T-cell (primary cell): ENCODE results near the gene IQGAP2. TPM values are rescaled to one million over a fixed set of nuclear protein-coding genes. Genes with fewer than 3 reads are reported as not detected.
"Not testable (repeated sequence)": the region's sequence is repeated elsewhere in the genome, so short reads cannot be mapped to it uniquely, and the experiment has no call there.

Experiments used
- ATAC-seq, 4 experiments: fragments of 200-7000 bp in 3 of 4; fragments of 150-1000 bp in 1 of 4; cut with Tn5 transposase; replicated peaks in 1 of 4; 1 replicate in 3 of 4; 2 replicates in 1 of 4; pipeline ENCODE4 v1.10.0; 2021; ENCODE audit warnings: moderate library complexity in 3 of 4, mild to moderate bottlenecking in 2 of 4, moderate number of reproducible peaks in 1 of 4
- CTCF ChIA-PET, 2 donors: fragments of 300-600 bp; sonication (Branson Sonifier 250); formaldehyde crosslinking; loops; one replicate each; lab custom pipeline; 2022; ENCODE audit warnings: antibody characterized with exemption in 2 of 2; lab: Charles Lee
- POLR2A ChIA-PET, 2 donors: fragments of 300-600 bp; sonication (Branson Sonifier 250); formaldehyde crosslinking; loops; one replicate each; lab custom pipeline; 2022; ENCODE audit warnings: antibody characterized with exemption in 2 of 2; lab: Charles Lee
- DNase-seq, 35 experiments: peaks; one replicate each; pipeline versions ENCODE4 v3.0.0 to v3.0.0-alpha.2; 2013 to 2023
- H3K27ac ChIP-seq: one replicate; pipeline ENCODE4 v1.5.1; 2013; ENCODE audit warnings: low read length
- H3K27me3 ChIP-seq, 2 experiments: replicated peaks in 1 of 2; 1 replicate in 1 of 2; 2 replicates in 1 of 2; pipeline versions ENCODE4 v1.6.1 to v1.7.0; 2013; ENCODE audit warnings: low read length in 1 of 2, mixed read lengths in 1 of 2; ENCODE audit not compliant: control insufficient read depth in 2 of 2, insufficient read depth in 2 of 2; ENCODE audit errors: extremely low read depth in 1 of 2
- H3K36me3 ChIP-seq, 2 donors: 1 replicate in 1 of 2; 2 replicates in 1 of 2; pipeline versions ENCODE4 v1.6.1 to v1.7.0; 2013; ENCODE audit warnings: low read length in 1 of 2; ENCODE audit not compliant: control insufficient read depth in 2 of 2, insufficient read depth in 1 of 2; ENCODE audit errors: extremely low read depth in 1 of 2
- H3K4me1 ChIP-seq, 2 experiments: 1 replicate in 1 of 2; 2 replicates in 1 of 2; pipeline versions ENCODE4 v1.6.1 to v1.7.0; 2013; ENCODE audit warnings: low read length in 2 of 2, mixed read lengths in 1 of 2; ENCODE audit not compliant: insufficient read depth in 2 of 2, control insufficient read depth in 1 of 2; ENCODE audit errors: extremely low read depth in 1 of 2
- H3K4me3 ChIP-seq, 2 donors: 1 replicate in 1 of 2; 2 replicates in 1 of 2; pipeline versions ENCODE4 v1.5.1 to v1.7.0; 2013; ENCODE audit warnings: mild to moderate bottlenecking in 2 of 2, low read length in 1 of 2, moderate library complexity in 1 of 2; ENCODE audit not compliant: control insufficient read depth in 1 of 2; ENCODE audit errors: extremely low read depth in 1 of 2
- H3K9me3 ChIP-seq: 2 replicates; pipeline ENCODE4 v1.7.0; 2013
- H3K27ac Mint-ChIP-seq, 2 donors: one replicate each; pipeline ENCODE4 v1.8.0; 2020 to 2021; ENCODE audit warnings: mild to moderate bottlenecking in 2 of 2, mixed read lengths in 2 of 2
- H3K27me3 Mint-ChIP-seq, 2 donors: one replicate each; pipeline ENCODE4 v1.8.0; 2021 to 2022; ENCODE audit warnings: mixed read lengths in 2 of 2
- H3K36me3 Mint-ChIP-seq: one replicate; pipeline ENCODE4 v1.8.0; 2021; ENCODE audit warnings: mixed read lengths
- H3K4me1 Mint-ChIP-seq, 3 donors: one replicate each; pipeline ENCODE4 v1.8.0; 2020 to 2022; ENCODE audit warnings: mixed read lengths in 3 of 3, mild to moderate bottlenecking in 1 of 3
- H3K4me3 Mint-ChIP-seq, 3 donors: one replicate each; pipeline ENCODE4 v1.8.0; 2020 to 2022; ENCODE audit warnings: mild to moderate bottlenecking in 3 of 3, mixed read lengths in 3 of 3, moderate library complexity in 3 of 3
- H3K9me3 Mint-ChIP-seq, 3 donors: one replicate each; pipeline ENCODE4 v1.8.0; 2020 to 2022; ENCODE audit warnings: mixed read lengths in 3 of 3
- WGBS: methylation state at CpG from one replicate; pipeline ENCODE4 v1.1.5; 2013; ENCODE audit warnings: missing lambda C conversion rate; ENCODE audit not compliant: insufficient coverage; 5-methylcytosine and 5-hydroxymethylcytosine counted together
- total RNA-seq, 35 experiments: library from RNA in 6 of 35; stranded (reverse) in 6 of 35; fragments of 120-200 nt in 1 of 35; gene quantifications; one replicate each; pipeline versions ENCODE4 v1.2.1 to v1.2.4 and lab custom pipeline; 2013 to 2026

Gene IQGAP2
- total RNA-seq, 5 donors from 2014 or later (not counting 1 experiment from before 2014, with no cell fraction given) = 66.5 to 121 (median 72.5) TPM

DNA sequence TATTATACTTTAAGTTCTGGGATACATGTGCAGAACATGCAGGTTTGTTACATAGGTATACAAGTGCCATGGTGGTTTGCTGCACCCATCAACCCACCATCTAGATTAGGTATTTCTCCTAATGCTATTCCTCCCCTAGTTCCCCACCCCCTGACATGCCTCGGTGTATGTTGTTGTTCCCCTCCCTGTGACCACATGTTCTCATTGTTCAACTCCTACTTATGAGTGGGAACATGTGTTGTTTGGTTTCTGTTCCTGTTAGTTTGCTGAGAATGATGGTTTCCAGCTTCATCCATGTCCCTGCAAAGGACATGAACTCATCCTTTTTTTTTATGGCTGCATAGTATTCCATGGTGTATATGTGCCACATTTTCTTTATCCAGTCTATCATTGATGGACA, 200.9 kb downstream of the IQGAP2 start:
- peaks cover 6 to 34% (median 19%) of the 10 kb centered on the region in 3 donors for H3K4me1 Mint-ChIP-seq
- H3K9me3 Mint-ChIP-seq, H3K4me3 ChIP-seq, H3K27me3 ChIP-seq, H3K27ac ChIP-seq, DNase-seq, H3K27ac Mint-ChIP-seq, H3K4me1 ChIP-seq, H3K27me3 Mint-ChIP-seq, H3K9me3 ChIP-seq, H3K4me3 Mint-ChIP-seq, ATAC-seq: not testable (repeated sequence)
- CTCF ChIA-PET = interaction anchor here in 1 of 2 donors (0.6 to 1.6 kb wide), 2 partner anchors 19 to 171 kb away, joined by 4 to 5 read pairs; partner anchors contain the start of gene F2RL2
- peaks cover 8 to 68% of the 10 kb centered on the region in 2 donors for H3K36me3 ChIP-seq
- H3K36me3 Mint-ChIP-seq = peaks cover 76% of the 10 kb centered on the region
- WGBS = no CpG with 5 or more reads among the region's 1 CpG
- POLR2A ChIA-PET = interaction anchor here (0.5 to 0.7 kb wide), 3 partner anchors 9 to 203 kb away, joined by 3 to 5 read pairs (median 4); no protein-coding TSS in a partner anchor

DNA sequence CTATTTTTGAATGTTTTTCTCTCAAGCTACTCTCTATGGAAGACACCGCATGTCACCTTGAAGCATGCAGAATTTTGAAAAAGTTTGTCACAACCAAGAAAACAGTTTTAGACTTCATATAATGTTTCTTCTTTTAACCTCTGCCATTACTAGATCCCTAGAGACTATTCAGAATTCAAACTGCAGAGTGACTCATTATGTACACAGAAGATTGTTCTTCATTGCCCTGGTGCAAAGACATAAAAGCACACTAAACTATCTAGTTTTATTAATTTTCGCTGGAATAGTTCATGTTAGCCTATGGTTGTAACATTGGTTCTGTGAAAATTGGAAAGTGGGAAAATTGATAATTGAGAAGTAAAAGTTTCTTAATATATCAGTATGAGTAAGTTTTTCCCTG, 201.8 kb downstream of the IQGAP2 start:
- no CpG with 5 or more reads among the region's 2 CpGs for WGBS
- no peaks in the 10 kb centered on the region for H3K9me3 Mint-ChIP-seq
- H3K27me3 Mint-ChIP-seq = no peaks in the 10 kb centered on the region
- Histone ChIP-seq H3K27ac (no peak overlapping the region), H3K9me3 (no peaks in the 10 kb centered on the region), H3K36me3 (peaks cover 8 to 65% of the 10 kb centered on the region in 2 donors), H3K4me1 (no peaks in the 10 kb centered on the region), H3K4me3 (no peak overlapping the region), H3K27me3 (no peaks in the 10 kb centered on the region)
- ChIA-PET POLR2A (interaction anchor here (0.5 to 0.6 kb wide), 2 partner anchors 10 to 83 kb away, joined by 4 to 5 read pairs; no protein-coding TSS in a partner anchor), CTCF (interaction anchor here in 1 of 2 donors (1.6 kb wide), 1 partner anchor 170 kb away, joined by 5 read pairs; no protein-coding TSS in a partner anchor)
- DNase-seq = no peak
- no peak for ATAC-seq
- no peak overlapping the region for H3K27ac Mint-ChIP-seq
- peaks cover 6 to 37% (median 19%) of the 10 kb centered on the region in 3 donors for H3K4me1 Mint-ChIP-seq
- H3K36me3 Mint-ChIP-seq = peaks cover 76% of the 10 kb centered on the region
- H3K4me3 Mint-ChIP-seq = no peak overlapping the region

DNA sequence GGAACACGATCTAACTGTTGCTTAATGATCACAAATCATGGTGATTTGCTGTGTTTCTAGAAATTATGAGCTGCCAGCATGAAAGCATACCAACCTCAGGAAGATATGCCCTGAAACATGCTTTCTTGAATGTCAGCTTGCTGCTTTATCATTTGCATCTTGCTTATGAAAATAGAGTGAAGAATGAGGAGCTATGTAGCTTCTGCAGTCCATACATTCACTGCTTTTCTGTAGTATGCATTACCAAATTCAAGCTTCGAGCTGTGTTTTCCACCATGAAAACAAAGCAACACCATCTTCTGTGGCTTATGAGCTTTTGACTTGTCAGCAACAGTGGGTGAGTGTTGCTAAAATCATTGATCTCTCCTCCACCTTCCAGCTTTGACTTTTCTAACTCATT, 203.6 kb downstream of the IQGAP2 start:
- peak overlapping the region in 1 of 3 donors; percentile 53 for H3K4me3 Mint-ChIP-seq
- H3K36me3 ChIP-seq = peaks cover 5 to 67% of the 10 kb centered on the region in 2 donors
- no peak overlapping the region for H3K27ac ChIP-seq
- H3K4me3 ChIP-seq = no peak overlapping the region
- no peak for DNase-seq
- H3K9me3 Mint-ChIP-seq = no peaks in the 10 kb centered on the region
- H3K4me1 Mint-ChIP-seq = peaks cover 6 to 37% (median 19%) of the 10 kb centered on the region in 3 donors
- CTCF ChIA-PET = interaction anchor here (0.7 to 4.3 kb wide), 4 partner anchors 9 to 168 kb away, joined by 3 to 20 read pairs (median 4); no protein-coding TSS in a partner anchor
- WGBS = 40% methylated on average over 1 of the region's 2 CpGs
- no peak for ATAC-seq
- H3K4me1 ChIP-seq = no peaks in the 10 kb centered on the region
- no peaks in the 10 kb centered on the region for H3K27me3 Mint-ChIP-seq
- peak overlapping the region; percentile 1 to 92 for H3K27ac Mint-ChIP-seq
- no peaks in the 10 kb centered on the region for H3K9me3 ChIP-seq
- H3K27me3 ChIP-seq = no peaks in the 10 kb centered on the region
- peaks cover 75% of the 10 kb centered on the region for H3K36me3 Mint-ChIP-seq
- POLR2A ChIA-PET = interaction anchor here in 1 of 2 donors (0.5 kb wide), 1 partner anchor 37 kb away, joined by 3 read pairs; no protein-coding TSS in a partner anchor

DNA sequence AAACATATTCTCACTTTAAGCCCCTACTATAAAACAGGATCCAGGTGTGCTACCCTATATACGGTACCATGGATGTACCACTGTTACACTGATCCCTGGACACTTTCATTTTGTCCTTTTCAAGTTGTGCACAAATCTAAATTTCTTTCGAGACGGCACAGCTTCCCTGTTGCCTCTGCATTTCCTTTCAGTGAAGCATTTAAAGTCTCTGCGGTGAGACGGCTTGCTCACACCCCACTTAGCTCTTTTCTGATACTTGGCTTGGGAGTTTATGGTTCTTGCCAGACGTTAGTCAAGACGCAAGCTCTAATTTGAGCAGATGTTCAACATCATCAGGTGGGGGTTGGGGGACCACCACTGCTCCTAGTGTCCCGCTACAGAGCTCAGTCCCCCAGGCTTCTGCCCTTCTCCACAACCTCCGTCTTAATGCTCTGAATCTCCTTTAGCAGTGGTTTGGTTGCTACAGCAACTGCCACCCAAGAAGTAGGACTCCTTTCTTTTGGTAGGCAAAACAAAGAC, 204.3 kb downstream of the IQGAP2 start:
- Mint-ChIP-seq H3K9me3 (no peaks in the 10 kb centered on the region), H3K36me3 (peaks cover 72% of the 10 kb centered on the region), H3K27ac (peak overlapping the region; percentile 69 to 92), H3K27me3 (no peaks in the 10 kb centered on the region), H3K4me3 (peak overlapping the region; percentile 6 to 53 (median 42)), H3K4me1 (peaks cover 6 to 33% (median 15%) of the 10 kb centered on the region in 3 donors)
- peak in 4 of 35 experiments; percentile 4 to 22 (median 13) for DNase-seq
- ATAC-seq = peak in 2 of 4 experiments; percentile 57 to 67
- 81% methylated on average over 5 of the region's 9 CpGs for WGBS
- Histone ChIP-seq H3K27ac (peak overlapping the region; percentile 42), H3K36me3 (peaks cover 5 to 66% of the 10 kb centered on the region in 2 donors), H3K4me1 (no peaks in the 10 kb centered on the region), H3K27me3 (no peaks in the 10 kb centered on the region), H3K4me3 (no peak overlapping the region), H3K9me3 (no peaks in the 10 kb centered on the region)
- POLR2A ChIA-PET = interaction anchor here in 1 of 2 donors (0.6 kb wide), 1 partner anchor 273 kb away, joined by 3 read pairs; no protein-coding TSS in a partner anchor
- CTCF ChIA-PET = interaction anchor here (0.5 to 4.3 kb wide), 3 partner anchors 167 to 1270 kb away, joined by 3 to 20 read pairs (median 4); partner anchors contain the start of gene HMGCR (in 1 of the 2)

DNA sequence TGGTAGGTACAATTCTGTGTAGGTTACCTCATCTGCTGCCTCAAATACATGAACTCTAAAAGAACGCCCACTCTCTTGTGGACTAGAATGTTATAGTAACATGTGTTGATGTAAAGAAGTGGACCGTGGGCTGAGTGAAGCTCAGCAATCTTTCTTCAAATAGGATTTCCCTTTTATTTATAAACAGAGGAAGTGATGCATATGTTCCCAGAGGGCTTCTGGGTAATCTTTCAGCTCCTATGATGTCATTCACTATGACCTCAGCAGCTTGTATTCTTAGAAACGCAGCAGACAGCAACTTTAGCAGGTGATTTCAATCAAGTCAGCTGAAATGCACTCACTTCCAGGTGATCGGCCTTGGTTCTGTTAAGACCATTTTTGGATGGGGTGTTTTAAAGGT, 205.7 kb downstream of the IQGAP2 start:
- Mint-ChIP-seq H3K27me3 (no peaks in the 10 kb centered on the region), H3K27ac (no peak overlapping the region), H3K9me3 (no peaks in the 10 kb centered on the region), H3K4me3 (no peak overlapping the region), H3K4me1 (peaks cover 6 to 33% (median 12%) of the 10 kb centered on the region in 3 donors), H3K36me3 (peaks cover 68% of the 10 kb centered on the region)
- ChIA-PET CTCF (interaction anchor here in 1 of 2 donors (0.6 to 4.3 kb wide), 6 partner anchors 9 to 1864 kb away, joined by 4 to 20 read pairs (median 7); no protein-coding TSS in a partner anchor), POLR2A (interaction anchor here in 1 of 2 donors (0.7 kb wide), 1 partner anchor 17 kb away, joined by 4 read pairs; no protein-coding TSS in a partner anchor)
- peak in 2 of 4 experiments; percentile 12 to 54 for ATAC-seq
- peak in 5 of 35 experiments; percentile 2 to 34 (median 10) for DNase-seq
- Histone ChIP-seq H3K4me3 (no peak overlapping the region), H3K4me1 (no peaks in the 10 kb centered on the region), H3K27me3 (no peaks in the 10 kb centered on the region), H3K9me3 (no peaks in the 10 kb centered on the region), H3K36me3 (peaks cover 0 to 61% of the 10 kb centered on the region in 2 donors), H3K27ac (no peak overlapping the region)
- WGBS = no CpG with 5 or more reads among the region's 4 CpGs

DNA sequence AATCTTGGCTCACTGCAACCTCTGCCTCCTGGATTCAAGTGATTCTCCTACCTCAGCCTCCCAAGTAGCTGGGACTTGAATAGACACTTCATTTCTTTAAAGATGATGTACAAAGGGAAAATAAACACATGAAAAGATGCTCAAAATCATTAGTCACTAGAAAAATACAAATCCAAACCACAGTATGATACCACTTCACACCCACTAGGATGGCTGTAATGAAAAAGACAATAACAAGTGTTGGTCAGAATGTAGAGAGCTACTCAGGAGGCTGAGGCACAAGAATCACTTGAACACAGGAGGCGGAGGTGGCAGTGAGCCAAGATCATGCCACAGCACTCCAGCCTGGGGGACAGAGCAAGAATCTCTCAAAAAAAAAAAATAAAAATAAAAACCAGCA, 207.1 kb downstream of the IQGAP2 start:
- H3K9me3 ChIP-seq = no peaks in the 10 kb centered on the region
- H3K27ac ChIP-seq = no peak overlapping the region
- H3K9me3 Mint-ChIP-seq = no peaks in the 10 kb centered on the region
- H3K36me3 Mint-ChIP-seq = peaks cover 56% of the 10 kb centered on the region
- H3K4me1 ChIP-seq = no peaks in the 10 kb centered on the region
- H3K4me3 ChIP-seq = no peak overlapping the region
- H3K4me3 Mint-ChIP-seq = no peak overlapping the region
- H3K4me1 Mint-ChIP-seq = peaks cover 6 to 33% (median 10%) of the 10 kb centered on the region in 3 donors
- H3K27me3 Mint-ChIP-seq = no peaks in the 10 kb centered on the region
- DNase-seq = no peak
- CTCF ChIA-PET = interaction anchor here in 1 of 2 donors (0.5 to 1.8 kb wide), 3 partner anchors 11 to 101 kb away, joined by 3 to 8 read pairs (median 5); no protein-coding TSS in a partner anchor
- no peaks in the 10 kb centered on the region for H3K27me3 ChIP-seq
- POLR2A ChIA-PET = interaction anchor here in 1 of 2 donors (0.6 kb wide), 1 partner anchor 164 kb away, joined by 5 read pairs; no protein-coding TSS in a partner anchor
- WGBS = no CpG with 5 or more reads among the region's 1 CpG
- ATAC-seq = no peak
- no peak overlapping the region for H3K27ac Mint-ChIP-seq
- H3K36me3 ChIP-seq = peaks cover 0 to 67% of the 10 kb centered on the region in 2 donors
